Upper lobe of left lung (tissue), 6 donors: Measurements from ENCODE around the gene GATM. TPM values are rescaled to one million over a fixed set of nuclear protein-coding genes. Genes with fewer than 3 reads are reported as not detected.
A peak's percentile ranks its signal among the peaks of the same experiment; 100 is the strongest.

Source experiments
- ATAC-seq, 2 donors: fragments of 200-7000 bp; cut with Tn5 transposase; one replicate each; pipeline ENCODE4 v1.9.1; 2022; ENCODE audit warnings: mild to moderate bottlenecking in 2 of 2, moderate library complexity in 2 of 2; ENCODE audit not compliant: low FRiP score in 2 of 2
- DNase-seq, 2 donors: peaks; one replicate each; pipeline ENCODE4 v3.0.0-alpha.2; 2019 to 2020
- H3K27ac ChIP-seq, 4 donors: fragments of 200-600 bp; sonication (generic); one replicate each; pipeline ENCODE4 v1.5.1; 2016 to 2019
- H3K27me3 ChIP-seq, 4 donors: fragments of 200-600 bp; sonication (generic); one replicate each; pipeline ENCODE4 v1.5.1; 2017 to 2019
- H3K36me3 ChIP-seq, 4 donors: fragments of 200-600 bp; sonication (generic); one replicate each; pipeline ENCODE4 v1.5.1; 2016 to 2019
- H3K4me1 ChIP-seq, 4 donors: fragments of 200-600 bp; sonication (generic); one replicate each; pipeline ENCODE4 v1.5.1; 2018 to 2019
- H3K4me3 ChIP-seq, 4 donors: fragments of 200-600 bp; sonication (generic); one replicate each; pipeline ENCODE4 v1.5.1; 2017 to 2019; ENCODE audit warnings: mild to moderate bottlenecking in 2 of 4, moderate library complexity in 1 of 4
- H3K9me3 ChIP-seq, 4 donors: fragments of 200-600 bp; sonication (generic); one replicate each; pipeline ENCODE4 v1.5.1; 2018 to 2019
- EP300 ChIP-seq, 4 donors: sonication (generic); formaldehyde crosslinking; IDR thresholded peaks; one replicate each; pipeline ENCODE4 v1.5.1; 2017; ENCODE audit warnings: antibody characterized with exemption in 4 of 4, control low read depth in 2 of 4
- POLR2A ChIP-seq, 4 donors: fragments of 450-650 bp; IDR thresholded peaks; one replicate each; pipeline ENCODE4 v1.5.1; 2016 to 2017; ENCODE audit warnings: antibody characterized with exemption in 4 of 4, mild to moderate bottlenecking in 2 of 4
- POLR2AphosphoS5 ChIP-seq, 2 donors: sonication (generic); formaldehyde crosslinking; IDR thresholded peaks; one replicate each; pipeline ENCODE4 v1.5.1; 2017; ENCODE audit warnings: antibody characterized with exemption in 2 of 2
- WGBS, 2 donors: methylation state at CpG; one replicate each; pipeline ENCODE4 v1.1.5; 2017 to 2018; 5-methylcytosine and 5-hydroxymethylcytosine counted together
- total RNA-seq, 6 donors: library from RNA; depleted of rRNA in 4 of 6; stranded (reverse); fragments of >200 nt in 4 of 6; gene quantifications; one replicate each; pipeline versions ENCODE4 v1.1.0 to v1.2.1, GENCODE V29; 2016 to 2021
- TF ChIP-seq, protein P1 (sequence below), 6 experiments: fragments of 450-650 bp in 4 of 6; fragments of 200-600 bp in 2 of 6; sonication (generic) in 2 of 6; IDR thresholded peaks; one replicate each; pipeline ENCODE4 v1.5.1; 2016 to 2019; ENCODE audit warnings: antibody characterized with exemption in 6 of 6
- donor health status: DM: no; HTN: no; CAD: no; lungs with moderate emphysema.
- donor health status: DM: no; HTN: yes; CAD: no; lungs with severe emphysema.

Gene GATM
- total RNA-seq, 6 donors from 2014 or later = 3.2 to 13.6 (median 6.6) TPM

DNA sequence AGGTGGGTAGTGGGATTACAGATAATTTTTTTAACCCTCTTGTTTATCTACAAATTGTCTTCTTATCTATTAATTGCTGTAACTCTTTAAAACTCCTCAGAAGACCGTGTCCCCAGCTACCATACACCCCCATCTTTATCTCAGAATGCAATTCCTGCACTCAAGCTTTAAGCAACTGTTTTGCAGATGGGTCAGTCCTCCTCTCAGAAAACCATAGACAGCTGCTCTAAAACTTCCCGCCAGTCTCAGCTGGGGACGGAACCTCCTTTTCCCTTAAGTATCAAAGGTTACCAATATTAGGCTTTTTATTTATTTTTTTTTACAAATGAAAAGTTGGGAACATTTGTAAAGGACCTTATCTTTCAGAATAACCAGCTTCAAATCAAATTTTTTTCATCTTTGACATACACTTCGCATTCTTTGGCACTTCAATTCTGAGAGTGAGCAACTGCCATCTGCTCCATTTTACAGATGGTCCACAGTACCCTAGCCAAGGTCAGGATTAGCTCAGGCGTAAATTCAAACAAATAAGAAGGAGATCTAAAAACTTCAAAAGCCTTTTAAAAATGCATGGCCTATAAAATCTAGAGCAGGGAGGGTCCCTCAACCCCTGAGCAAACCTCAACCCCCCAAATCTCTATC is 1.3 kb downstream of the GATM start:
- Histone ChIP-seq H3K9me3 (no peaks in the 10 kb centered on the region), H3K4me1 (peaks cover 15 to 17% (median 15%) of the 10 kb centered on the region in 4 donors), H3K36me3 (no peaks in the 10 kb centered on the region), H3K27ac (peak overlapping the region in 1 of 4 donors; percentile 41), H3K27me3 (peaks cover 0 to 17% (median 4%) of the 10 kb centered on the region in 4 donors), H3K4me3 (peak overlapping the region in 3 of 4 donors; percentile 49 to 65 (median 60))
- TF ChIP-seq, protein P1, sequence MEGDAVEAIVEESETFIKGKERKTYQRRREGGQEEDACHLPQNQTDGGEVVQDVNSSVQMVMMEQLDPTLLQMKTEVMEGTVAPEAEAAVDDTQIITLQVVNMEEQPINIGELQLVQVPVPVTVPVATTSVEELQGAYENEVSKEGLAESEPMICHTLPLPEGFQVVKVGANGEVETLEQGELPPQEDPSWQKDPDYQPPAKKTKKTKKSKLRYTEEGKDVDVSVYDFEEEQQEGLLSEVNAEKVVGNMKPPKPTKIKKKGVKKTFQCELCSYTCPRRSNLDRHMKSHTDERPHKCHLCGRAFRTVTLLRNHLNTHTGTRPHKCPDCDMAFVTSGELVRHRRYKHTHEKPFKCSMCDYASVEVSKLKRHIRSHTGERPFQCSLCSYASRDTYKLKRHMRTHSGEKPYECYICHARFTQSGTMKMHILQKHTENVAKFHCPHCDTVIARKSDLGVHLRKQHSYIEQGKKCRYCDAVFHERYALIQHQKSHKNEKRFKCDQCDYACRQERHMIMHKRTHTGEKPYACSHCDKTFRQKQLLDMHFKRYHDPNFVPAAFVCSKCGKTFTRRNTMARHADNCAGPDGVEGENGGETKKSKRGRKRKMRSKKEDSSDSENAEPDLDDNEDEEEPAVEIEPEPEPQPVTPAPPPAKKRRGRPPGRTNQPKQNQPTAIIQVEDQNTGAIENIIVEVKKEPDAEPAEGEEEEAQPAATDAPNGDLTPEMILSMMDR (IDR thresholded peaks at IDR 0.05) = no peak
- TF ChIP-seq POLR2A (IDR thresholded peaks at IDR 0.05) (no peak), EP300 (IDR thresholded peaks at IDR 0.05) (no peak), POLR2AphosphoS5 (IDR thresholded peaks at IDR 0.05) (no peak)
- ATAC-seq = no peak
- no peak for DNase-seq
- 38 to 61% methylated on average over 5 of the region's 5 CpGs for WGBS, 2 donors

DNA sequence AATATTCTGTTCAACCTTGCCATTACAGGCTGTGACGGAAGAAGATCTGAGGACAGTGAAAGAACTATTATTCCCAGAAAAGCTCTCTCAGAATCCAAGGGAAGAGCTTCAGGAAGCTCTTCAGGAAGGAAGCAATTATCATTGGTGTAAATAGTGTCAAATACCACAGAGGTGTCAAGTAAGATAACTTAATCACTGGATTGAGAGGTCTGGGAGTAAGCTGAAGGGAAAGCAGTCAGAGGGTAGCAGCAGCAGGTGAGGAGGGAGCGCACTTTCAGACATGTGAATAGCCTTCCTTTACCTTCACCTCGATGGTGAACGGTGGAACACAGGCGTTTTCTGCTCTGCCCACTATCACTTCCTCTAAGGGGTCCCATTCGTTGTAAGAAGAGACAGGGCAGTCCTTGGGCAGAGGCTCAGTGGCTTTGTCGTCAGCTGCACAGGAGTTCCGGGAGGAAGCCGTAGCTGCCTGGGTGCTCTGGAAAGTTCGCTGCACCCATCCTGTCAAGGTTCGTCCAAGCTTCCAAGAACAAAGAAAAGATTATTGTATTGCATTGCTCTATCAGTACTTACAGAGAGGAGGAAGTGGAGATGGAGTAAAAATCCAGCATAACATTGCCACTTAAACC is 1.9 kb downstream of the GATM start:
- no peak overlapping the region for H3K4me3 ChIP-seq
- H3K27ac ChIP-seq = no peak overlapping the region
- H3K36me3 ChIP-seq = no peaks in the 10 kb centered on the region
- DNase-seq = no peak
- peaks cover 0 to 17% (median 4%) of the 10 kb centered on the region in 4 donors for H3K27me3 ChIP-seq
- TF ChIP-seq, protein P1 (IDR thresholded peaks at IDR 0.05) = no peak
- TF ChIP-seq EP300 (IDR thresholded peaks at IDR 0.05) (no peak), POLR2A (IDR thresholded peaks at IDR 0.05) (no peak), POLR2AphosphoS5 (IDR thresholded peaks at IDR 0.05) (no peak)
- WGBS, 2 donors = 57% methylated on average over 11 of the region's 11 CpGs
- no peak for ATAC-seq
- H3K4me1 ChIP-seq = peaks cover 15 to 17% (median 15%) of the 10 kb centered on the region in 4 donors
- H3K9me3 ChIP-seq = no peaks in the 10 kb centered on the region

DNA sequence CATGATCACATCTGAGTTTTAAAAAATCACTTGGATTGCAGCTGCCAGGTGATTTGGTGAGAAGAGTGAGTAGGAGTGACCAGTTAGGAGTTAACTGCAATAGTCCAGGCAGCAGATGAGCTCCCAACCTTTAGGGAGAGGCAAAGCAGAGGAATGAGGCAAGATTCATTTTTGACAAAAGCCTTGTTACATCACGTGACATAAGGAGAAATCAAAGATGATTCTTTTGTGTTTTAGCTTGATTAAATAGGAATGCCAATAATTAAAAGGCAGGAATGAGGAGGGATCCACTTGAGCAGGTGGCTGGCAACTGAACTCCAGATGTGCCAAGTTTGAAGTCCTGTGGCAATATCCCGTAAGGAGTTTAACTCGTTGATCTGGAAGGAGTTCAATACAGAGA is 2.5 kb downstream of the GATM start:
- WGBS, 2 donors = 46 to 67% methylated on average over 3 of the region's 3 CpGs
- Histone ChIP-seq H3K27me3 (peaks cover 0 to 17% (median 4%) of the 10 kb centered on the region in 4 donors), H3K4me1 (peaks cover 15 to 17% (median 15%) of the 10 kb centered on the region in 4 donors), H3K36me3 (no peaks in the 10 kb centered on the region), H3K9me3 (no peaks in the 10 kb centered on the region), H3K27ac (no peak overlapping the region), H3K4me3 (no peak overlapping the region)
- DNase-seq (no peak), ATAC-seq (no peak)
- TF ChIP-seq POLR2AphosphoS5 (IDR thresholded peaks at IDR 0.05) (no peak), POLR2A (IDR thresholded peaks at IDR 0.05) (no peak), EP300 (IDR thresholded peaks at IDR 0.05) (no peak)
- TF ChIP-seq, protein P1 (IDR thresholded peaks at IDR 0.05) = no peak

DNA sequence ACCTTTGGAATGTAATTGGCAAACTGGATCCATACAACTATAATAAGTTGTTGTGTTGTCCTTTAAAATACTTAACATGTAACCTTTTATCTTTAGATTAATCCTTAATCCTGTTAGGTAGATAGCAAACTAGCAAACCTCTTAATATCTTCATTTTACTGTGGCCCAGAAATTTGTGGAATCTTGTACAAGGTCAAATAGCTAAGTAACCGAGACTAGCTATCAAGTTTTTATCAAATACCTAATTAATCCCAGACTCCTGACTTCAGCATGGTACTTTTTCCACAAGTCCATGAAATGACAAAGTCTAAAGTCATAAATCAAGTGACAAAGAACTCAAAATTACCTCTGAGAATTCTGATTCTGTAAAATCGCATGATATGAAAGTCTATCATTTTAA is 4.4 kb downstream of the GATM start:
- Histone ChIP-seq H3K9me3 (no peaks in the 10 kb centered on the region), H3K4me3 (no peak overlapping the region), H3K36me3 (no peaks in the 10 kb centered on the region), H3K27me3 (peaks cover 0 to 16% (median 4%) of the 10 kb centered on the region in 4 donors), H3K27ac (no peak overlapping the region), H3K4me1 (peaks cover 15 to 17% (median 15%) of the 10 kb centered on the region in 4 donors)
- TF ChIP-seq, protein P1 (IDR thresholded peaks at IDR 0.05) = no peak
- no peak for TF ChIP-seq POLR2AphosphoS5 (IDR thresholded peaks at IDR 0.05)
- TF ChIP-seq POLR2A (IDR thresholded peaks at IDR 0.05) = no peak
- TF ChIP-seq EP300 (IDR thresholded peaks at IDR 0.05) = no peak
- ATAC-seq (no peak), DNase-seq (no peak)
- WGBS, 2 donors = 78 to 82% methylated on average over 2 of the region's 2 CpGs
